ENCODE data around the gene SSBP2. TPM values are rescaled to one million over a fixed set of nuclear protein-coding genes. Genes with fewer than 3 reads are reported as not detected.

Gene SSBP2
- total and polyA plus RNA-seq, 2 donors (not counting 3 experiments of a cell fraction or from before 2014, with no cell fraction given), result 9.6 to 11.5 TPM

DNA sequence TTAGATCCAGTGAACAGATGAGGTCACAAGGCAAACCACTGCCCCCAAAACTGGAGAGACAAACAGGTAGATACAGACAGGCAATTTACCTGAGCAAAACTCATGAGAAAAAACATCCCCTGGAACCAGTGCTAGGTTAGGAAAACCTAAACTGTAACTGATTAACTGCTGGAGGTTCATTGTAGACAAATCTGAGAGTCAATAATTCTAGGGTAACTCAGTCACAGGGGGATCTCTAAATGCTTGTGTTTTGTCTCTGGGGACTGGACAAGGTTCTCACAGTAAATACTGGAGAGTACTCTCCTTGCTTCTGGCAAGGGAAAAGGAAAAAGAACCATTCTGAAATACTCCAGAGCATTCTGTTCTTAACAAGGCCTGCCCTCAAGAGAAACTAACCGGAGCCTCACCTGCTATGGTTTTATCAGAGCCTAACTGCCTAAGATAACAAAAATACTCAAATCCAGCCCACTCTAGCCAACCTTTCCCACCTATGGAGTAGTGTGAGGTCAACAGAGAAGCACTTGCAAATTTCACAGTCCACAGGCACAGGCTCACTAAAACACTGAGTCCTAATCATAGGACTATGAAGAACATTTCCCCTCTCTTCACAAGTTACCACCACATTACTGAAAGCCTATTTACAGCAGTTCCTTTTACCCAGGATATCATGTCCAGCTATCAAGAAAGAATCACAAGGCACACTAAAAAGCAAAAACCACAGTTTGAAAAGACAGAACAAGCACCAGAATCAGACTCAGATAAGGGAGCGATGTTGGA lies 217.1 kb downstream of the SSBP2 start:
- Histone ChIP-seq H3K9me1 (replicated peaks; ENCODE audit: control insufficient read depth, extremely low read depth, insufficient read depth, low read length) (no peaks in the 10 kb centered on the region), H3K4me2 (ENCODE audit: insufficient read depth, low read length) (no peak overlapping the region), H3K27me3 (ENCODE audit: control insufficient read depth in 2 of 2, insufficient read depth in 2 of 2, low read length in 2 of 2) (no peaks in the 10 kb centered on the region), H2AFZ (ENCODE audit: low read depth, low read length) (no peak overlapping the region), H3K36me3 (ENCODE audit: control insufficient read depth in 2 of 2, extremely low read depth in 1 of 2, insufficient read depth in 2 of 2, low read length in 2 of 2) (no peaks in the 10 kb centered on the region), H3K9ac (replicated peaks; ENCODE audit: extremely low read depth, insufficient read depth, low read length) (no peak overlapping the region), H4K20me1 (replicated peaks; ENCODE audit: control insufficient read depth, extremely low read depth, insufficient read depth, low read length) (no peaks in the 10 kb centered on the region), H3K27ac (ENCODE audit: insufficient read depth, low read depth, low read length) (no peak overlapping the region), H3K4me3 (replicated peaks in 1 of 3; ENCODE audit: insufficient read depth in 1 of 3, low read depth in 1 of 3, low read length in 3 of 3) (no peak overlapping the region), H3K4me1 (ENCODE audit: control insufficient read depth, extremely low read depth, insufficient read depth, low read length) (no peaks in the 10 kb centered on the region), H3K79me2 (ENCODE audit: control insufficient read depth, insufficient read depth, low read length) (no peaks in the 10 kb centered on the region), H3K9me3 (replicated peaks; ENCODE audit: control insufficient read depth, insufficient read depth, low read length) (no peaks in the 10 kb centered on the region)
- POLR2A ChIA-PET, result no interaction called here
- CTCF ChIA-PET, result no interaction called here
- intact Hi-C loops (cut with micrococcal nuclease) (no loop called here), dilution Hi-C loops (cut with MboI; ENCODE audit: extremely low pct_ligation_motif_present, low sequenced_read_pairs) (no loop called here)
- no peak for TF ChIP-seq JUN (IDR thresholded peaks at IDR 0.05; ENCODE audit: borderline replicate concordance, insufficient read depth, insufficient read length, low read depth)
- TF ChIP-seq, protein P1, sequence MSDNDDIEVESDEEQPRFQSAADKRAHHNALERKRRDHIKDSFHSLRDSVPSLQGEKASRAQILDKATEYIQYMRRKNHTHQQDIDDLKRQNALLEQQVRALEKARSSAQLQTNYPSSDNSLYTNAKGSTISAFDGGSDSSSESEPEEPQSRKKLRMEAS (IDR thresholded peaks at IDR 0.05; ENCODE audit: insufficient read depth, insufficient read length), result no peak
- TF ChIP-seq MYC (IDR thresholded peaks at IDR 0.05; ENCODE audit: low read depth, low read length), result no peak
- TF ChIP-seq, protein P2, sequence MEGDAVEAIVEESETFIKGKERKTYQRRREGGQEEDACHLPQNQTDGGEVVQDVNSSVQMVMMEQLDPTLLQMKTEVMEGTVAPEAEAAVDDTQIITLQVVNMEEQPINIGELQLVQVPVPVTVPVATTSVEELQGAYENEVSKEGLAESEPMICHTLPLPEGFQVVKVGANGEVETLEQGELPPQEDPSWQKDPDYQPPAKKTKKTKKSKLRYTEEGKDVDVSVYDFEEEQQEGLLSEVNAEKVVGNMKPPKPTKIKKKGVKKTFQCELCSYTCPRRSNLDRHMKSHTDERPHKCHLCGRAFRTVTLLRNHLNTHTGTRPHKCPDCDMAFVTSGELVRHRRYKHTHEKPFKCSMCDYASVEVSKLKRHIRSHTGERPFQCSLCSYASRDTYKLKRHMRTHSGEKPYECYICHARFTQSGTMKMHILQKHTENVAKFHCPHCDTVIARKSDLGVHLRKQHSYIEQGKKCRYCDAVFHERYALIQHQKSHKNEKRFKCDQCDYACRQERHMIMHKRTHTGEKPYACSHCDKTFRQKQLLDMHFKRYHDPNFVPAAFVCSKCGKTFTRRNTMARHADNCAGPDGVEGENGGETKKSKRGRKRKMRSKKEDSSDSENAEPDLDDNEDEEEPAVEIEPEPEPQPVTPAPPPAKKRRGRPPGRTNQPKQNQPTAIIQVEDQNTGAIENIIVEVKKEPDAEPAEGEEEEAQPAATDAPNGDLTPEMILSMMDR (IDR thresholded peaks at IDR 0.05; ENCODE audit: extremely low read depth in 1 of 2, insufficient read depth in 1 of 2, low read depth in 1 of 2, low read length in 2 of 2), result no peak
- TF ChIP-seq FOS (IDR thresholded peaks at IDR 0.05; ENCODE audit: borderline replicate concordance, insufficient read depth, low read length), result no peak
- no peak for TF ChIP-seq GATA2 (IDR thresholded peaks at IDR 0.05; ENCODE audit: insufficient read depth, insufficient read length, low read depth, low read length)
- no peak for TF ChIP-seq POLR2A (IDR thresholded peaks at IDR 0.05; ENCODE audit: low read depth, low read length)
- no peak for TF ChIP-seq EZH2 (IDR thresholded peaks at IDR 0.05; ENCODE audit: borderline replicate concordance, low read depth, low read length, severe bottlenecking)
- TF ChIP-seq POLR2AphosphoS5 (IDR thresholded peaks at IDR 0.05; ENCODE audit: insufficient read depth, low read depth, low read length), result no peak
- FAIRE-seq (no peak), DNase-seq (ENCODE audit: low read depth, low spot score) (no peak)
- BruUV-seq (replicated peaks), result no TSS peak
